ENCODE data around the gene COG3. TPM values are rescaled to one million over a fixed set of nuclear protein-coding genes. Genes with fewer than 3 reads are reported as not detected.
A peak's percentile ranks its signal among the peaks of the same experiment; 100 is the strongest.
"Not testable (repeated sequence)": the region's sequence is repeated elsewhere in the genome, so short reads cannot be mapped to it uniquely, and the experiment has no call there.

The COG3 gene
- 10 to 100 TPM; 37.7 to 76.0 TPM for total RNA-seq

DNA sequence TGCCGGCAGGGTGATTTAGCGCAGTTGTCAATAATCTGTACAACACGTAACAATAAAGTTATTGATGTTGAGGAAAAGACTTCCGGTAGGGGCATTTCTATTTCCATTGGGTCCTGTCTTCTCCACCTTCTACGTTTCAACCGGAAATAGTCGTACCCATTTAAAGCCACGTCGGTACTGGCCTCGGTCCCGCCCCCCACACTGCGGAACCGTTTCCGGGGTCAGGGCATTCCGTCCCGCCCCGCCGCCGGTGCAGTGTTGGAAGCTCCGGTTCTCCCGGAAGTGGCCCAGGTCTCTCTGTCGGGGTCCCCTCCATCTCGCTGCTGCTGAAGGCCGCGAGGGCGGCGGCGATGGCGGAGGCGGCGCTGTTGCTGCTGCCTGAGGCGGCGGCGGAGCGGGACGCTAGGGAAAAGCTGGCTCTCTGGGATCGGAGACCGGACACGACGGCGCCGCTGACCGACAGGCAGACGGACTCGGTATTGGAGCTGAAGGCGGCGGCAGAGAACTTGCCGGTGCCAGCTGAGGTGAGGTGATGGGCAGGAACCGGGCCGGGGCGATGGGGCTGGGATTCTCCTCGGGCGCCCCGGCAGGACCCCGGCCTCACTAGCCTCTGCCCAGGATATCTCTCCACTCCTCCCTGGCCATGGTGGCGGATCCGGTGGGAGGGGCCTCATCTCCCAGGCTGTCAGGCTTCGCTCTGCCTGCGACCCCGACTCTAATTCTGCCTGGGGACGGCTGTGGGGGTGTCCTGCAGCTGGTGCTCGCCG lies at the start of gene COG3:
COG3 (plus strand) TSS at position 253 of the 767 bp plus-strand sequence; CDS start at position 351, 98 bp downstream.
- under 1% methylated on average over 59 of the region's 63 CpGs for WGBS
- Histone ChIP-seq H3K9me3 (no peaks in the 10 kb centered on the region), H3K36me3 (no peaks in the 10 kb centered on the region), H3K4me3 (peak within 1 kb of the TSS; percentile 81 to 95), H3K4me1 (replicated peaks) (peaks cover 13% of the 10 kb centered on the region), H3K27me3 (replicated peaks; ENCODE audit: insufficient read depth) (no peaks in the 10 kb centered on the region), H3K27ac (peak within 1 kb of the TSS; percentile 83 to 86)
- intact Hi-C loops (cut with DNase I) = no loop called here
- TF ChIP-seq CTCF (IDR thresholded peaks at IDR 0.05) (peak in 2 of 4 experiments; percentile 14 to 65), POLR2A (IDR thresholded peaks at IDR 0.05) (peak; percentile 75), POLR2AphosphoS5 (IDR thresholded peaks at IDR 0.05) (peak; percentile 95)
- DNase-seq (ENCODE audit: low spot score) = peak; percentile 95

DNA sequence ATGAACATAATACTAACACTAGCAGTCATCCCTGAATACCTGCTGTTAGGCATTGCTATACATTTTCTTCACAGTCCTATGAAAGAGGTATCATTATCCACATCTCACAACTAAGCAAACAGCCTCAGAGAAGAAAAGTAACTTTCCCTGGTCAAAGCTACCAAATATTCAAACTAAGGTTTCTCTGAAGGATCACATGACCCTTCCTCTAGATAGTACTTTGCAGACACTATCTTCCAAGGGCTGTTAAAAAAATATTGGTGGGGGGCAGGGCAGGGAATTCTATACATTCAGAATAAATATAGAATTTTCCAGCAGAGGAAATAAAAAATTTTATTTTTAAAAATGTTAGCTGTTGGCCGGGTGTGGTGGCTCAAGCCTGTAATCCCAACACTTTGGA lies 49.6 kb upstream of the COG3 start:
- intact Hi-C loops (cut with DNase I) = loop anchor here (5.0 kb wide), 1 partner anchor 73 kb away; the partner anchor contains the start of gene TPT1
- Histone ChIP-seq H3K4me1 (replicated peaks) (peaks cover 14% of the 10 kb centered on the region), H3K4me3 (peak overlapping the region in 1 of 2 donors; percentile 13), H3K27ac (peak overlapping the region; percentile 70 to 72), H3K27me3 (replicated peaks; ENCODE audit: insufficient read depth) (no peaks in the 10 kb centered on the region), H3K9me3 (no peaks in the 10 kb centered on the region), H3K36me3 (no peaks in the 10 kb centered on the region)
- DNase-seq (ENCODE audit: low spot score) = no peak
- WGBS = 75% methylated on average over 1 of the region's 1 CpG
- TF ChIP-seq POLR2A (IDR thresholded peaks at IDR 0.05) (no peak), CTCF (IDR thresholded peaks at IDR 0.05) (no peak), POLR2AphosphoS5 (IDR thresholded peaks at IDR 0.05) (no peak)

DNA sequence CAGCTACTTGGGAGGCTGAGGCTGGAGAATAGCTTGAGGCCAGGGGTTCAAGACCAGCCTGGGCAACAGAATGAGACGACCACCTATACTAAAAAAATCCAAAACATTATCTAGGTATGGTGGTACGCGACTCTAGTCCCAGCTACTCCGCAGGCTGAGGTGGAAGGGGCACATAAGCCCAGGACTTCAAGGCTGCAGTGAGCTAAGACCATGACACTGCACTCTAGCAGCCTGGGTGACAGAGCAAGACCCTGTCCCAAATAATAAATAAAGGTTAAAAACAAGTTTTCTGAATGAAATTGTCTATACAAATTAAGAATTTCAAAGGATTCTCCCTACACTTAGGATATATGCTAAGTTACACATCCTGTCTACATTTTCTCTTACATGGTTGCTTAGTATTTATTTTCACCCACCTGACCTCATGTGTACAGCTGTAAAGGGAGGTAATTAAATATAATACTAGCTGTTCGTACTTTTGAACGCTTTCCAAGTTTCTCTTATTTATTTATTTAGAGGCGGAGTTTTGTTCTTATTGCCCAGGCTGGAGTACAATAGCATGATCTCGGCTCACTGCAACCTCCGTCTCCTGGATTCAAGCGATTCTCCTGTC lies 48.1 kb upstream of the COG3 start:
- DNase-seq (ENCODE audit: low spot score) = peak; percentile 42
- H3K4me3 ChIP-seq = peak overlapping the region; percentile 67 to 81
- intact Hi-C loops (cut with DNase I) = loop anchor here (5.0 kb wide), 1 partner anchor 74 kb away; the partner anchor contains the start of gene TPT1

DNA sequence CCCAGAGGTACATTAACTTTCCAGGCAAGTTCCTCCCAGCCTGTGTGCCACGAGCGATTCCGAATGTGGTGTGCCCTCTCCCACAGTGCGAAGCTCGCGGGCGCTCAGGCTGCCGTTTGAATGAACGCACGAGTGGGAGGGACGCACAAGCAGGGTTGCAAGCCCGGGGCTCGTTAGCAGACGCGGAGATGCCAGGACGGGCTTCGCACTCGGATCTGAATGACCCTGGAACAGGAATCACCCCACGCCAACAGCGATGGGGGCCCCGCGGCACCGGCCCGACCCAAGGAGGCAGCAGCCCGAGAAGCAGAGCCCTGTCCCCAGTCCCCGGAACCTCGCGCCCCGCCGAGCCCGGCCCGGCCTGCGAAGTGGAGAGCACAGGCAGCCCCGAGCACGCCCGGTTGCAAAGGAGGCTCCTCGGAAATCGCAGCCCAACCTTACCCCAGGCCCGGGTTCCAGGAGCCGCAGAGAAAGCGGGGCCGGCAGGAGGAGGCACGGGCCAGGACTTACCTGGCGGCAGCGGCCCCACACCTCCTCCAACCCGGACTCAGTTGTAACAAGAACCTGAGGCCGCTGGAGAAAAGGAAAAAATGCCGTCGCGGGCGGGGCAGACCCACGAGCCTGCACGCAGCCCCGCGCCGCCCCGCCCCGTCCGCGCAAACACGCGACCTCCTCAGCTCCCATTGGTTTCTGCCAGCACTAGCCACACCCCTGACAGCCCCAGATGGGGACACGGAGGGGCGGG lies 46.8 kb upstream of the COG3 start, which contains the start of gene SLC25A30:
SLC25A30 (minus strand) TSS at position 584 of the 745 bp plus-strand sequence. CDS start 6,948 bp downstream, outside the sequence.
- H3K4me3 ChIP-seq = peak within 1 kb of the TSS; percentile 67 to 81
- under 1% methylated on average over 59 of the region's 64 CpGs for WGBS
- peak; percentile 84 for TF ChIP-seq POLR2AphosphoS5 (IDR thresholded peaks at IDR 0.05)
- no peak for TF ChIP-seq CTCF (IDR thresholded peaks at IDR 0.05)
- TF ChIP-seq POLR2A (IDR thresholded peaks at IDR 0.05) = peak; percentile 80

More for the DNA sequence above, 48.1 kb upstream of the COG3 start:
- TF ChIP-seq POLR2AphosphoS5 (IDR thresholded peaks at IDR 0.05) (peak; percentile 28), CTCF (IDR thresholded peaks at IDR 0.05) (no peak), POLR2A (IDR thresholded peaks at IDR 0.05) (no peak)
- no peaks in the 10 kb centered on the region for H3K36me3 ChIP-seq
- no peaks in the 10 kb centered on the region for H3K9me3 ChIP-seq
- H3K27ac ChIP-seq = peak overlapping the region; percentile 89 to 90
- no peaks in the 10 kb centered on the region for H3K27me3 ChIP-seq (replicated peaks; ENCODE audit: insufficient read depth)
- peaks cover 14% of the 10 kb centered on the region for H3K4me1 ChIP-seq (replicated peaks)
- 40% methylated on average over 10 of the region's 10 CpGs for WGBS

GRCh38 chr13:45419389-45419788 lies 45.4 kb upstream of the COG3 start:
- WGBS = 96% methylated on average over 16 of the region's 16 CpGs

More for the DNA sequence above, 46.8 kb upstream of the COG3 start, which contains the start of gene SLC25A30:
- intact Hi-C loops (cut with DNase I) = loop anchor here (5.0 kb wide), 1 partner anchor 76 kb away; the partner anchor contains the start of gene TPT1
- H3K36me3 ChIP-seq = no peaks in the 10 kb centered on the region
- H3K27me3 ChIP-seq (replicated peaks; ENCODE audit: insufficient read depth) = no peaks in the 10 kb centered on the region
- DNase-seq (ENCODE audit: low spot score) = peak; percentile 97
- peak within 1 kb of the TSS; percentile 89 to 90 for H3K27ac ChIP-seq
- no peaks in the 10 kb centered on the region for H3K9me3 ChIP-seq
- H3K4me1 ChIP-seq (replicated peaks) = peaks cover 8% of the 10 kb centered on the region

More at GRCh38 chr13:45419389-45419788, 45.4 kb upstream of the COG3 start:
- not testable (repeated sequence) for H3K36me3 ChIP-seq; H3K4me3 ChIP-seq; H3K4me1 ChIP-seq (replicated peaks); H3K27ac ChIP-seq; DNase-seq (ENCODE audit: low spot score); H3K9me3 ChIP-seq; H3K27me3 ChIP-seq (replicated peaks; ENCODE audit: insufficient read depth)
- intact Hi-C loops (cut with DNase I) = loop anchor here (5.0 kb wide), 1 partner anchor 77 kb away; the partner anchor contains the start of gene TPT1
